Activated CD4-positive, alpha-beta T cell treated with anti-CD3 and anti-CD28 coated beads, Interleukin-2, amount 50 U/mL, for 16 hours (primary cell): ENCODE measurements around the gene HOXB5.

ENCODE experiments used
- DNase-seq: peaks from one replicate; pipeline ENCODE4 v3.0.0-alpha.2; 2020

Gene HOXB5

DNA sequence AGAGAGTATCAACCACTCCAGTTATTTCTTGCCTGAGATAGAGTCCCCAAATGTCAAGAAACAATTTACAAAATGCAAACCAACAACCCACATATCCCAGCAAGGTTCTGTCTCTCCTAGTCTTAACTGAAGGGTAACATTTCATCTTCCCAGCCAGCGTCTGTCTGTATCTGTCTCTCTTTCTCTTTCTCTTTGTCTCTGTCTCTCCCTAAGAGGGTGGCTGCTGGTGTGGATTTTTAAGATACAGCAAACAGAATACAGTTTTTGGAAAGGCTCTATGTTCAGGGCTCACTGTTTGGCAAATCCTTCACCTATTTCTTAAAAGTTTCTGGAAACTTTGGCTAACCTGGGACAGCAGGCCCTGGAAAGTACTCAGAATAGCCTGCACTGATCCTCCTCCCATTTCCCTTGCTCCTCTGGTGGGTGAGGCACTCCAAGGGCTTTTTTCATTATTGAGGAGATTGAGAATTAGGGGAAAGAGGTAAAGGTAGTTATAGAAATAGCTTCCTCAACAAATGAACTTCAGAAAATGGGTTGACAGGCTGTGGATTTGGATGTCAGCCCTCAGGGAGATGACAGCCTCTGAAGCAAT lies 21.7 kb downstream of the HOXB5 start:
- DNase-seq: no peak

DNA sequence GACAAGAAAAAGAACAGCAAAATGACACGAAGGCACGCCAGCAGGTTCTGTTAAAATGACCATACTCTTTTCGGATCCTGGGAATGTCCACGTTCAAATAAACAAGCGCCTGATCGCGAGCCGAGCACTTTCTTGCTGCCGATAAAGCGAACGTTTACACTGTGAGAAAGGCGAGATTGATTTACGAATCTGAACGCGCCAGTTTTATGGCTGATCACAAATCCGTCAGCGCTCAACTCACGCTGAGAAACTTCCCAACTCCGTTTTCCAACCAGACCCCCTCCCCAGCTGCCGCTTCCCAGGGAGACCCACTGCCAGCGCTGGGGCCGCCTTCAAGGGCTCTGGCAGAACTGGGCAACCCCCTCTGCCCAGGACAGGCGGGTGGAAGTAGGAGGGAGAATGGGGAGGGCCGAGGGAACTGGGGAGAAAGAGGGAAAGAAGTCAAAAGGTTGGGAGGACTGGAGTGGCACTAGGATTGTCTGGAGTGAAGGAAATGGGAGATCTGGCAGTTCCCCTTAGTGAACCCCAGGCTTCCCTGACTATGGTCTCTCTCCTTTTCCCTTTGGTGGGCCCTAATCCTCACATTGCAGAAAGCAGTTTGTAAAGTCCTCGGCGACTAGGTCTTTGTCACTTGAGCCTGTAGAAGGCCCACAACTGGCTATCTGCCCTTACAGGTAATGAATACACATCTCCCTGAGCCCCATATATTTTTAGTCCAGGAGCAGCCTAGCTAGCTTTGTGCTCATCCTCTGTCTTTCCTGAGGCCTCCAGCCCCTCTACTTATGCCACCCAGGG lies 22.4 kb downstream of the HOXB5 start:
- no peak for DNase-seq

DNA sequence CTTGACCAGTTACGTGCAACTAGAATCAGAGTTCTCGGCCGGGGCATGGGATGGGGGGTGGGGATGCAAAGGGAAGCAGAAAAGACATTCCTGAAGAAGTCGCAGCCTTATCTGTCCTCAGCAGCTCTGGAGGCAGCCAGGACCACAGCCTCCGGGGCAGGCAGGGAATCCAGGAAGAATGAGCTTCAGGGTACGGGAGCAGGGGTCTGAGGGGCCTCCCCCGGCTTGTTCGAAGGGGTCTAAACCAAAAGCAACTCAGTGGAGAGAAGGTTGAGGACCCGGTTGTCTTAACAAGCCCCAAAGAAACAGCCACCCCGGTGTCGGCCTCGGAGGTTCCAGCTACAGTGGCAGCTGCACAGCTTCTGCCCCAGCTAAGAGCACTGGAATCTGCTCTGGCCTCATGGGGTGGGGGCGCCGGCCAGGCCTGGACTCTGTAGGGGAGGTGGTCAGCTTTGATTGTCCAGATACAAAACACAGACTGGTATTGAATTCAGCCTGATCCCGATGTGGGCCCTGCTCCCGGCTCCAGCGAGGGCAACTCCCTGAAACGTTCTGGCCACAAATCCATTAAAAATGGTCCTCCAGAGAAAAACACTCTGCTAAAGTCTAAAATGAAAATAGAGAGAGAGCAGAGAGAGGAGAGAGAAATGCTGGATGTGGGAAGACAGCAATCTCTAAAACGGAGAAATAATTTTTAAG lies 23.1 kb downstream of the HOXB5 start:
- DNase-seq: no peak

DNA sequence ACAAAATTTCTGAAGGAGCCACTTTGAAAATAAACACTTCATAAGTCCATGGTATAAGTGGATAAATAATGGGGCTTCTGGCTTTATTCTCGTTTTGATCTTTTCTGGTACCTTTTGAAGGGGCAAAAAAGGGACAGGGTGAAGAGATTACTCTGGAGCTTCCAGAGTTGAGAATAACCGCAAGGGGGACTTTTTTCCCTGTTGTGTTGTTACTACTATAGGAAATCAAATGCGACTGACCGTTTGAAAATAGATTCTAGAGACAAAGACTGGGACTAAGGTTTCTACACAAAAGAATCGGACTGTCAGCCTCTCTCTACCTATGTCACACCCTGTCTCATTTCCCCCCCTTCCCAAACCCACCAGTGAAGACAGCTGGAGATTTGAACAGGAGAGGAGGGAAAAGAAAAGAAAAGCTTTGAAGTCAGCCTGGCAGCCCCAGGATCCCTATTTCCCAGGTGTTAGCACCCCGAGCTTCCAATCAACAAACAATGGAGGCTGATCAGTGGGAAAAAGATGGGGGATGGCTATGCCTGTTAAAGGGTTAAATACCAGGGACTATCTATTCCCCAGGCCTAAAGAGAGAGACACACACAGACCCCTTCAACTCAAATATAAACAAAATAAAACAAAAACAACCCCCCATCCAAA lies 23.8 kb downstream of the HOXB5 start:
- DNase-seq: no peak

DNA sequence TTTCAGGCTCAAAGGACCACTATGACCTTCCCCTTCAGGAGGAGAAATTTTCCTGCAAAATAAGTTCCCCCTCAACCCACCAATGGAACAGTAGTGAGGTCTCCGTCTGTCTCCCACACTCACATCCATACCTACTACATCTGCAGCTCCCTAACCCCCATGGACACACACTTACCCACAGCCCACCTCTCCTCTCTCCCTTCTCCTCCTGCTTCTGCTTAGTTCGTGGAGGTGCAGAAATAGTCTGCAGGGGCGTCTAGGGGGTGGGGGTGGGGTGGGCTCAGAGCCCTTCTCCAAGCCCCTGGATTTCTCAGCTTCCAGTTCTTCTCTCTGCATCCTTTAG lies 24.4 kb downstream of the HOXB5 start:
- no peak for DNase-seq

DNA sequence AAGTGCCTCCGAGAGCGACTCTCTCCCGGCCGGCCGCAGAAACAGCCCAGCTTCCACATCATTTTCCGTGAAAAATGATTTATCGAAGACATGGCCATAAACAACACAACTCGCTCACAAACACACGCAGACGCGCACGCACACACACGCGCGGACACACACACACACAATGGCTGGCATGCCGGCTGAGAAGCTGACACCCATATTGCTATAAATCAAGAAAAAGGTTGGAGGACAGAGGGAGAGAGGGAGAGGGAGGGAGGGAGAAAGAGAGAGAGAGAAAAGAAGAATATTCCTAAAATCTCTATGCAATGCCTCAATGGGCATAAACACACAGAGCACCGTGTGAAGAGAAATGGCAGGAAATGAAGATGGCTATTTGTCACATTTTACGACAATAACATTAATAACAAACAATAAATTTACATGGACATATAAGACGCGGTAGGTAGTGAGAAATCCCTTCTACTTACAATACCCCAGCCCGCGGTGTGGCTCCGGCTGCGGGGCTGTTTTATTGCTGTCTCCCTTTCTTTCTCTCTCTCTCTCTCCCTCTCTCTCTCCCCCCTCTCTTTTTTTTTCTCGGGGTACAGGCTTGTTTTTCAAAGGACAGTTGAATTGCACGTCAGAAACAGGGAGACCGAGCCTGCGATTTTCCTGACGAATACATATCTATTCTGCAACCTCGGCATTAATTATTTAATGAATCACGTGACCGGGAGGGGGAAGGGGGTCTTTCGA lies 24.9 kb downstream of the HOXB5 start:
- DNase-seq: no peak

DNA sequence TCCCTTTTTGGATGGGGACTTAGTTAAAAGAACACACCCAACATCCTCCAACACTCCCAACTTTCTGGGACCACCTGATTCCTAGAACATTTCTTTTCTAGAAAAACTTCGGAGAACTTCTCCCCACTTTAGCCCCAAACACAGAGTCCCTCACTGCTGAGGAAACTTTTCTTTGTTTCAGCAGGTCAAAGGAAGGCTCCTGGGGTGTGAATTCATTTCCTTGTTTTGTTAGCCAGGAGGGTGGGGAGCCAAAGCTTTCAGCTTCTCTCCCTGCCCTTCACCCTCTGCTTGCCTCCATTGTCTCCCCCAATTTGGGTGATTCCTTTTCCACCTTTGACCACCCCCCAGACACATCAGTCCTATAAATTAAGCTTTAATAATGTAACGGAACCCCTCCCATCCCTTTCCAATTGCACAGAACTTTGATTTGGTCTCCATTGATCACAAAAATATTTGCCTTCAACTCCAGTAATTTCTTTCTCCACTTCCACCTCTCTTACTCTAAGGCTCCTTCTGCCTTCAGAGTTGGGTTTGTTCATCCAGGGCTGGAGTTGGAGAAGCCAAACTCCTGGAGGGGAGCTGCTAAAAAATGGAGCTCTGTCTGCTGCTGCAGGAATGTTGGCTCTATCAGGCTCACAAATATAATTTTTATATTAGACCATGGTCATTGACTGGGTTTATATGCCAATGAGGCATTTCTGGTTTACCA lies 25.8 kb downstream of the HOXB5 start:
- no peak for DNase-seq

DNA sequence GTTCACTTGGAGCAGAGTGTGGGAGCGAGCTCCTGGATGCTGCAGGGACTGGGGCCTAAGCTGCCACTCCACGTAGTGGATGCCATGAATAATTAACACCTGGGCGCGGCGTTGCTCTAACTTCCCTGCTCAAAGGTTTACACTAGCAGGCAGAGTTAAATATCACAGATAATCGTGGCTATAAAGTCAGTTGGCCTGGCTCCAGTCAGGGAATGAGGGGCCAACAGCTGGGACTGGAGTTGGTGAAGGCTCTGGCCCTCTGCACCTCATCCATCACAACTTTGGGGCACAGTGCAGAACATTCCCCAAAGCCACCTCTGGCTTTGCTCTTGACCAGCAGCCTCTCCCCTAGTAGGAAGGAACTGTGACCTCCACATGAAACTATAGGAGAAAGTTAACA lies 26.4 kb downstream of the HOXB5 start:
- DNase-seq: no peak

DNA sequence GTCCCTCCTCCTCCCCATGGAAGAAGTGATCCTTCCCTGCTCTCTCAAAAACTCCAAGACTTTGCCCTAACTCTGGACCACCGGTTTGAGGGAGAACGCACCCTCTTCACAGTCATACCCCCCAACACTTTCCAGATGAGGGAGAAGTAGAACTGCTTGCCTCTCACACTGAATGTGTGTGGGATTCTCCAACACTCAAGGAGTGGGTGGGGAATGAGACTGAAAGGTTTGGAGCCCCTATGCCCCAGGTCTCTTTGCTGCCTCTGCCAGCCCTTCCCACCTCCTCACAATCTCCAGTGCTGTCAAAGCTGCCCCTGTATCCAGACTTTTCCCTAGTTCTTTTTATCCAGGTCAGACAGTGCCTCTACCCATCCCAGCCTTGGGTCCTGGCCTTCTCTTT lies 26.9 kb downstream of the HOXB5 start:
- DNase-seq: no peak

DNA sequence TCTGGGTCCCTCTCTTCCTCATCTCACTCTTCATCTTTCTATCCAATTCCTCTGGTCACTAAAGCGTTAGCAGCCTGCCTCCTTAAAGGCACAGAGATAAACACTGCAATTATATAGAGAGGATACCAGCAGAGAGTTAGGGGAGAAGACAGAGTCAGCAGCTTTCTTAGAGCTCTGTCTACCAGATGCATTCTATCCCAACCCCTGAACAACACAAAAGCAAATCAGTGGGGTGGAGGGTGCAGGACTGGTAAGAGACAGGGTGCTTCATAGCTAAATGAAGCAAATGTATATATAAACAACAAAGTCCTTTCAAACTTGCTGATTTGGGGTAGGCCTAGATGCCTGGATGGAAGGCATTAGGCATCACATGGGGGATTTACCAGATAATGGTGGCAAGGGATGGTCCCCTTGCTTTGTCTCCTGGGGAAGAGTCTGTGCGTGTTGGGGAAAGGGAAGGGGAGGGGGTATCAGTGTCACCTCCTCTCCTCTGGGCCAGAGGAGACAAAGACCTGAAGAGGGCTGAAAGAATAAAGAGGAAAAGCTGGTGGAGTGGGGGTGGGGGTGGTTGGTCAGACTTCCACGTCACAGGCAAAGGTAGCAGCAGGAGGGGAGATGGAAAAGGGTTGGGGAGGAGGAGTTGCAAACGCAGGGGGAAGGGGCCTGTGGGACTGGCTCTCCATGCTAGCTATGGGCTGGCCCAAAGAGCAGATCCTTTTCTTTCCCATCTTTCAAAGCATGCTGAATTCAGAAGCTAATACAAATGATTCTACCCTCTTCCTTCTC lies 27.5 kb downstream of the HOXB5 start:
- DNase-seq: no peak

DNA sequence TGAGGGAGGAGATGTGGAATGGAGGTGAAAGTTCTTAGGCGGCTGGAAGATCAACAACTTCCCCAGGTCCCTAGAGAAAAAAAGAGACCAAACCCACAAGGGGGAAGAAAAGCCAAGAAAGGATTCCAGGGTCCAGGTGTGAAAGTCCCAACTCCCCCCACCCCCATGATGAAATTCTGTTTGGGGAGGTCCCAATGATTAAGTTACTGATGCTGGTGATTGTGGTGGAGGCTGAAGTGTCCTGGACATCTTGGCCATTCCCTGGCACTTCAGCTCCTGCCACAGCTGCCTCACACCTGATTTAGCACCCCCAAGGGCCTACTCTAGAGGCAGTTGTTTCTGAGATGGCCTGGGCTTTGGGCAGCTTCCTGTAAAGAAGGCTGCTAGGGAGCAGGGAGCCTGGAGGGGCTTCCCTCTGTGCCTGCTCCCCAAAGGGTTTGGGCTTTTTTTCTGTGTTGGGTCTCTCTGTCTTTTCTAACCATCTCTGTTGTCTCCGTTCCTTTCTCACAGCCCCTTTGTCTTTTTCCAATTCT lies 28.5 kb downstream of the HOXB5 start:
- DNase-seq: no peak

DNA sequence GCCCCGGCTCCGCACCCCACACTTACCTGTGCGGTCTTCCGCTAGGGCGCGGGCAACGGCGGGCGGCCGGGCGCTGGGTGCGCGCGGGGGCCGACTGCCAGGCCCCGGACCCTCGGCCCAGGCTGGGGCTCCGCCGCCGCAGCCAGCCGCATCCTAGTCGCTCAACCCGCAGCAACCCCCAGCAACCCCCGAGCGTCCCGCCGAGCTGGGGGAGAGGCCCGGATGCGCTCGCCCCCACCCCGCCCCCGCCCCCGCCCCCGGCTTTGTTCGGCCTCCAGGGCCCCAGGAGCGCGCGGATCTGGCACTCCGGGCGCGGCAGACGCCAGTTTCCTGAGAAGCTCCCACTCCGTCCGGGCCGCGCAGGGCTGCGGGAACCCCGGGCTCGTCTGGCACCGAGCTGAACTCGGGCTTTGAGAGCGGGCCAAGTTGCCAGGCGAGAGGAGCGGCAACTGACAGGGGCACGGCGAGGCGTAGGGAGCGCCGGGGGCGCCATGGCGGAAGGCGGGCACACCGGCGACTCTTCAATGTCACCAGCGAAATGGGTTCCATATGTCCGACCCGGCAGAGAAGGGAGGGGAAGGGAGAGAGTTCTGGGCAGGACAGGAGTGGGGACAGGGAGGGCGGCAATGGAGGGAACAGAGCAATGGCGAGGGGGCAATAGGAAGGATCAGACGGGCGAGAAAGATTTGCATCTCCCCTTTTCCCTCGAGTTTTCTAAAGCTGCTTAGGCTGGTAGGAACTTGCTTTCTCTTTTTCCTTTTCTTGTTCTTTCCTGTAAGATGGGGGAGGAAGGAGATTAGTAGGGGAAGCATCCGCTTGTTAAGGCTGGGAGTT lies 29.2 kb downstream of the HOXB5 start:
- DNase-seq: no peak

DNA sequence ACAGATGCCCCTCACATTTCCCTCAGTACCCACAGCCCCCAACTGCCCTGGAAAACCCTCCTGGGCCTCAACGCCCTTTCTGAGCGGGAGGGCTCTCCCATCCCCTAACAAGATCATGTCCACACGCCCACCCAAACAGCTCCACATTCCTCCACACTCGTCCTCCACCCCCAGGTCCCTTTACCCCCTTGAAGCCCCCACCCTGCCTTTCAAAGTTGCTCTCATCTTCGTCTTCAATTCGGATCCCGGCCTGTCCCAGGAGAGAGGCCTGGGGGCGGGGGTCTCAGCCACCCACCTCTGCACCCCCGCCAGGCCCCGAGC lies 29.8 kb downstream of the HOXB5 start:
- DNase-seq: no peak

DNA sequence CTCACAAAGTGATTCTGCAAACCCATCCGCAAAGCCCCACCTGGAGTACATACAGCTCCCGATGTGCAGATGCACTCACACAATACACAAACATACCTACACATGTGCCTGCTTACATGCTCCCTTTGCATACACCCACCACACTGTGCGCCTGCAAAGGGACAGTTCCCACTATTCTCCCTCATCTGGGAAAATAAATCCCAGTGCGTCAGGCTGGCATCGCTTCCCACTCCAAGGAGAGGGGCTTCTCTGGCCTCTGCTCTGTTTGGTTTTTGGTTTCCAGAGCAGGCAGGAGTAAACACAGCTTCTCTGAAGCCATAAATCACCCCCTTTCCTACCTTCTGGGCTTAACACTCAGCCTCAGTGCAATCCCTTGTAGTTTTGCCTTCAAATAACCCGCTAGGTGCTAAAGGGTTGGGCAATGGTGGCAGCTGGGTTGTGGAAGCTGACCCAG lies 30.2 kb downstream of the HOXB5 start:
- no peak for DNase-seq

DNA sequence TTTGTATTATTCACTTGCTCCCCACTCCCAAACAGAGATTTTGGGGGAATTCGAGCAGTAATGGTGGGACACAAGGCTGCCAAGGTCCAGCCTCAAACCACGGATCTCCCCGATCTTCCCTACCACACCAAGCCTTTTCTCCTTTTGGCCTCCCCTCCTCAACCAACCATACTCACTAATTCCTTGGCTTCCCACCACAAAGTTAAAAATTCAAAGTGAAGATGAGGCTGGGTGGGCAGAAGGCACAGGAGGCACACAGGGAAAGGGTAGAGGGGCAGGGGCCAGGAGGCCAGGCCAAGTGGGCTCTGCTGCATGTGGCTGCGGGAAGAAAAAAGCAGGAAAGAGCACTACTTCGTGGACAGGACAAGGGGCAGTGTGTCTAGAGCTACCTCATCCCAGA lies 30.6 kb downstream of the HOXB5 start:
- DNase-seq: no peak

DNA sequence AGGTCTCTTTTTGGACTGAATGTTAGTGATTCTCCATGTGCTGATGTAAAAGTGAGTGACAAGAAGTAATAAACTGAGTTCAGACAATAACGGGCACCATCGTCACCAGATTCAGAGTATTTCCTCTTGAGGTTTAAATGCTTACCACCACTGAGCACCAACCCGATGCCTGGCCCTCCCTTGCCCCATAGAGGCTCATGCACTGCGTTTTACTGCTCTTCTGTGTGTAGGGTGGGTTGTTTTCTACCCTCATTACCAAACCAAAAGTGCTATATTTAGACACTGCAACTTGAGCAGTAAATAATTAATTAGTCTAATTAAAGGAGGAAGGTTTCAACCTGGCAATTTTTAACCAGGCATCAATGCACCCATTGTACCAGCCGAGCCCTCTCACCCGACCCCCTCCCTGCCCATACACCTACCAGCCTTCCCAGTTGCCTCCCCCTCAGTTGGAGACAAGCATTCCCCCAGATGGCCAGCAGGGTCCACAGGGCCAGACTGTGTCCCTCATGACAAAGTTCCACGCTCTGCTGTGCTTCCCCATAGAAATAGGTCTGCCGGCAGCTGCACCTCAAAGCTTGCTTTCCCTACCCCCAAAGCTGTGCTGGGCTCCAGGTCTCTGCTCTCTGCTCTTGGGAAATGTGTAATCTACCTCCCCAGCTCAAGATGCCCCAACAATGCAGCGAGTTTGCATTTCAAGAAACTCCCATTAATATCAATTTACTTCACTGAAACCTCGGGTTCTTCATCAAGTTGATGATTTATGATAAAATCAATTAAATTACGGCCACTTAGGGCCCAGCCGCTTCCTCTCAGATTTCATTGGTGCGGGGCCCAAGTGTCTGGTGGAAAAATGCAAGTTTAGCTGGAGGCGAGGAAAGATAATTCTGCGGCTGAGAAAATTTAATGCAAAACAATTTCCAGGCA lies 31.4 kb downstream of the HOXB5 start:
- DNase-seq: no peak

DNA sequence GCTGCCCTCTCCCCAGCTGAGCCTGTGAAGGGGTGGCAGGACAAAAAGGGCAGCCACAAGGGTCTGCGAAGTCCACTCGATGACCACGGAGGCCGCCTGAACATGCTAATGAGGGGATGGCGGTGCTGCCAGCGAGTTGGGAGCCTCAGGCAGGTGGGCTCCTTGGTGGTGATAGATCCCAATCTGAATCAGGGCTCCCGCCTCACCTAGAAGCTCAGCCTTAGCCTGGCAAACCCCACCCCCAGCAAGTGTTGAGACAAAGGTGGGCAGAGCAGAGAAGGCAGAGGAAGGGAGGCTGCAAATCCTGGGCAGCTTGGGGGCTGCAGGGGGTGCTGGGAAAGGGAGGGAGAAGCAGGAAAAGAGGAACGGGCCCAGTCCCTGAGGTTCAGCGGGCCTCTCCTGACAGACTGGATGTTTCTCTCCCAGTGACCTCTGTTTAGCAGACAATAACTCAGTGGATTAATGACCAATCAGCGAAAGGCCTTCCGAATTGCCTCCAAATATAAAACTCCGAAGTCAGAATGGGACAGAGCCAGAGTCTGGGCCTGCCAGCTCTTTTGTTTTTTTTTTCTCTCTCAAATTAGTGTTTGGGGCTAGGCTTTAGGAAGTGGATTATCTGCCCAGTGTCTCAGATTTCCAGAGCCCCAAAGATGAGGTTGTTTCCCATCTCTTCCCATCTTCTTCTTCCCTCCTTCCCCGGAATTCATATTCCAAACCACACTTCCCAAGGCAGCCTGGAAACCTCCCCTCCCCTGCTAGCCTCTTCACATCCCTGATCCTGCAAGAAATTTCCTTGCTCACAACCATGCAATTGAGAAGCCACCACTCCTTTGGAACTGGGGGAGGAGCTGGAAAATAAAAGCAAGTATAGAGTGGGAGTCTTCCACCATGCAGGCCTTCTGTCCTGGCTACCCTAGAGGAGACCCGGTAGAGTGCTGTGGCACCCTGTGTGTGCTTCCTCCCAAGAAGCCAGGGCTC lies 33.5 kb downstream of the HOXB5 start:
- DNase-seq: no peak
